MM.1S (cell line): ENCODE results near the gene BMP7.

Experiments used
- DNase-seq: peaks from one replicate; pipeline ENCODE4 v3.0.0-alpha.2; 2015
- H2AFZ ChIP-seq: fragments of 300-600 bp; sonication (generic); 2 replicates; pipeline ENCODE4 v1.6.0; 2016; ENCODE audit warnings: antibody characterized with exemption, low read length
- H3F3A ChIP-seq: fragments of 300-600 bp; sonication (generic); 2 replicates; pipeline ENCODE4 v1.6.1; 2016; ENCODE audit warnings: mild to moderate bottlenecking, antibody characterized with exemption, low read length, moderate library complexity, mixed read lengths; ENCODE audit not compliant: insufficient read depth
- H3K27ac ChIP-seq: fragments of 300-600 bp; sonication (generic); 2 replicates; pipeline ENCODE4 v1.5.1; 2016; ENCODE audit warnings: mild to moderate bottlenecking, low read length
- H3K27me3 ChIP-seq: fragments of 300-600 bp; sonication (generic); replicated peaks from 2 replicates; pipeline ENCODE4 v1.6.0; 2016; ENCODE audit warnings: low read length; ENCODE audit not compliant: insufficient read depth
- H3K36me3 ChIP-seq: fragments of 300-600 bp; sonication (generic); replicated peaks from 2 replicates; pipeline ENCODE4 v1.6.1; 2016; ENCODE audit warnings: mild to moderate bottlenecking, low read length, mixed read lengths; ENCODE audit not compliant: insufficient read depth
- H3K4me1 ChIP-seq: fragments of 300-600 bp; sonication (generic); 2 replicates; pipeline ENCODE4 v1.6.1; 2016; ENCODE audit warnings: low read length, mixed read lengths
- H3K4me2 ChIP-seq: fragments of 300-600 bp; sonication (generic); 2 replicates; pipeline ENCODE4 v1.6.0; 2016; ENCODE audit warnings: low read depth, low read length
- H3K4me3 ChIP-seq: fragments of 300-600 bp; sonication (generic); 2 replicates; pipeline ENCODE4 v1.5.1; 2016; ENCODE audit warnings: low read length, mixed read lengths
- H3K79me2 ChIP-seq: fragments of 300-600 bp; sonication (generic); 2 replicates; pipeline ENCODE4 v1.6.1; 2016; ENCODE audit warnings: mixed run types, low read length, mixed read lengths
- H3K9ac ChIP-seq: fragments of 300-600 bp; sonication (generic); 2 replicates; pipeline ENCODE4 v1.6.1; 2016; ENCODE audit warnings: low read length, mixed read lengths
- H3K9me2 ChIP-seq: fragments of 300-600 bp; sonication (generic); replicated peaks from 2 replicates; pipeline ENCODE4 v1.6.1; 2016; ENCODE audit warnings: mild to moderate bottlenecking, low read length, mixed read lengths; ENCODE audit not compliant: insufficient read depth
- H3K9me3 ChIP-seq: fragments of 300-600 bp; sonication (generic); replicated peaks from 2 replicates; pipeline ENCODE4 v1.6.1; 2016; ENCODE audit warnings: mild to moderate bottlenecking, low read length, mixed read lengths; ENCODE audit not compliant: insufficient read depth
- H4K20me1 ChIP-seq: fragments of 300-600 bp; sonication (generic); 2 replicates; pipeline ENCODE4 v1.6.1; 2016; ENCODE audit warnings: mild to moderate bottlenecking, low read length, moderate library complexity, mixed read lengths; ENCODE audit not compliant: insufficient read depth
- CTCF ChIP-seq: fragments of 300-600 bp; sonication (generic); IDR thresholded peaks from 2 replicates; pipeline ENCODE4 v1.5.1; 2016; ENCODE audit warnings: antibody characterized with exemption, low read length, mixed read lengths
- EZH2 ChIP-seq: fragments of 300-600 bp; sonication (generic); optimal IDR thresholded peaks from 2 replicates; pipeline ENCODE3; 2017; ENCODE audit warnings: low read depth, mild to moderate bottlenecking, antibody characterized with exemption, low read length, mixed read lengths
- EZH2phosphoT487 ChIP-seq: fragments of 300-600 bp; sonication (generic); IDR thresholded peaks from 2 replicates; pipeline ENCODE4 v1.6.1; 2018; ENCODE audit warnings: antibody characterized with exemption, low read length

Gene BMP7

DNA sequence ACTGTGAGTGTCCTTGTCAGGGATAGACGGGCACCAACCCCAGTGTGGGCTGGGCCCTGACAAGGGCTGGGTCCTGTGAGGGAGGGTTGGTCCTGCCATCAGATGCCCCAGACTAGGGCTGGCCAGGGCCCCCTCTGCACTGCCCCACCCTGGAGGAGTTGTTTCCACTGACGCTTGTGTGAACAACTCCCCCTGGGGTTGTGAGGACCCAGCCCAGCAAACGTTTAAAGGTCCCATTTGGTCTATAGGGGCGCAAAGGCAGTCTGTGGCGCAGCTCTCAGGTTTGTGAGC lies 104.1 kb downstream of the BMP7 start:
- H3K27ac ChIP-seq, result no peak overlapping the region
- DNase-seq, result no peak
- H3K79me2 ChIP-seq, result no peaks in the 10 kb centered on the region
- H3K36me3 ChIP-seq, result no peaks in the 10 kb centered on the region
- no peak overlapping the region for H3K4me2 ChIP-seq
- no peaks in the 10 kb centered on the region for H3K27me3 ChIP-seq
- H3K9me2 ChIP-seq, result no peaks in the 10 kb centered on the region
- H3F3A ChIP-seq, result peaks cover 11% of the 10 kb centered on the region
- peaks cover 19% of the 10 kb centered on the region for H3K4me1 ChIP-seq
- H3K4me3 ChIP-seq, result no peak overlapping the region
- no peaks in the 10 kb centered on the region for H3K9me3 ChIP-seq
- H2AFZ ChIP-seq, result no peak overlapping the region
- H3K9ac ChIP-seq, result no peak overlapping the region
- no peaks in the 10 kb centered on the region for H4K20me1 ChIP-seq
- TF ChIP-seq CTCF (no peak), EZH2 (no peak), EZH2phosphoT487 (no peak)

DNA sequence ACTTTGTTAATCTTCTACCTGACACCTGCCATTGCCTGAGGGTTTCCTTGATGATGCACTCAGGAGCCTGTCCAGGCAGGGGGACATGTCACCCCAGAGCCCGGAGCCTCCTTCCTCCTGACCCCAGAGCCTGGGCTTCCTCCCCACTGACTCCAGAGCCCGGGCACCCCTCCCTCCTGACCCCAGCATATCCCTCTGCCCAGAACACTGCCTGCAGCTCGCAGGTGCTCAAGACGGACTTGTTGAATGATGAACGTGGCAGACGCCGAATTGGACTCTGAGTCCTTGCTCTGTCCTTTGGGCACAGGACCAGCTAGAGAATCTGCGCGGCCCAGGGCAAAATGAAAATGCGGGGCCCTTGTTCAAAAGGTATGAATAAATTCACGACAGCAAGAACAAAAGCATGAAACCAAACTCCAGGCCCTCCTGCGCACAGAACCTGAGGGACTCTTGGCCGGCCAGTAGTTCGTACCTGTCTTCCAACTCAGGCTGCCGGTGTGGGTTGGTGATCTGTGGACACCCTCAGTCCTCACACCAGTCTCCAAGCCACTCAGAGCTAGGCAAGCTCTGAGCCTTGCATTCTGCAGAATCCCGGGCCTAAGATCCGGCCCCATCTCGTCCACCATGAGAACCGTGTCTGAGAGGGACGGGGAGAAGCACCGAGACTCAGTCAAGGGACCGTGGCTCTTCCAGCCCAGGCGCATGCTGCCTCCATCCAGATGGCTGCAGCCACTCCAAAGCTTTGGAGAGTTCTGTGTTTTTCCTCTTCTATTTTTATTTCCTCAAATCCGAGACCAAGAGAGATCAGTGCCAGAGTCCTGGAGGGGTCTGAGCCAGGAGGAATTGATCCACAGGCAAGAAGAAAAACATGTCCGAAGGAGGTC lies 104.7 kb downstream of the BMP7 start:
- no peak for DNase-seq
- Histone ChIP-seq H3K4me1 (peaks cover 25% of the 10 kb centered on the region), H3K27ac (no peak overlapping the region), H3F3A (peaks cover 16% of the 10 kb centered on the region), H3K9me2 (no peaks in the 10 kb centered on the region), H3K27me3 (no peaks in the 10 kb centered on the region), H4K20me1 (no peaks in the 10 kb centered on the region), H3K79me2 (no peaks in the 10 kb centered on the region), H3K9me3 (no peaks in the 10 kb centered on the region), H2AFZ (no peak overlapping the region), H3K36me3 (no peaks in the 10 kb centered on the region), H3K4me2 (no peak overlapping the region; the same call in 1 of the 2 replicates), H3K9ac (no peak overlapping the region), H3K4me3 (no peak overlapping the region)
- TF ChIP-seq CTCF (no peak), EZH2phosphoT487 (no peak), EZH2 (no peak)

DNA sequence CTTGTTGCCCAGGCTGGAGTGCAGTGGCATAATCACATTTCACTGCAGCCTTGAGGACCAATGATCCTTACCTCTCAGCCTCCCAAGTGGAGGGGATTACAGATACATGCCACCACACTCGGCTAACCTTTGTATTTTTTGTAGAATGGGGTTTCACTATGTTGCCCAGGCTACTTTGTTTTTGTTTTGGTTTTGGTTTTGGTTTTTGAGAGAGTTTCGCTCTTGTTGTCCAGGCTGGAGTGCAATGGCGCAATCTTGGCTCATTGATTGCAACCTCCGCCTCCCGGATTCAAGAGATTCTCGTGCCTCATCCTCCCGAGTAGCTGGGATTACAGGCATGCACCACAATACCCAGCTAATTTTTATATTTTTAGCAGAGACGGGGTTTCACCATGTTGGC lies 105.5 kb downstream of the BMP7 start:
- Histone ChIP-seq H3K27me3 (no peaks in the 10 kb centered on the region), H4K20me1 (no peaks in the 10 kb centered on the region), H3K27ac (no peak overlapping the region), H3K9me2 (no peaks in the 10 kb centered on the region), H3F3A (peaks cover 17% of the 10 kb centered on the region), H3K4me2 (peak overlapping the region; percentile 39; the same call in 1 of the 2 replicates), H3K9me3 (no peaks in the 10 kb centered on the region), H3K36me3 (no peaks in the 10 kb centered on the region), H3K4me1 (peaks cover 30% of the 10 kb centered on the region), H3K79me2 (no peaks in the 10 kb centered on the region), H2AFZ (0 out of 2 replicates have a peak overlapping the region, but pooled peaks have one; percentile 19), H3K9ac (no peak overlapping the region), H3K4me3 (no peak overlapping the region)
- TF ChIP-seq EZH2 (no peak), CTCF (no peak), EZH2phosphoT487 (no peak)
- DNase-seq, result peak; percentile 54
